Measurements from ENCODE around the gene PPARD.

DNA sequence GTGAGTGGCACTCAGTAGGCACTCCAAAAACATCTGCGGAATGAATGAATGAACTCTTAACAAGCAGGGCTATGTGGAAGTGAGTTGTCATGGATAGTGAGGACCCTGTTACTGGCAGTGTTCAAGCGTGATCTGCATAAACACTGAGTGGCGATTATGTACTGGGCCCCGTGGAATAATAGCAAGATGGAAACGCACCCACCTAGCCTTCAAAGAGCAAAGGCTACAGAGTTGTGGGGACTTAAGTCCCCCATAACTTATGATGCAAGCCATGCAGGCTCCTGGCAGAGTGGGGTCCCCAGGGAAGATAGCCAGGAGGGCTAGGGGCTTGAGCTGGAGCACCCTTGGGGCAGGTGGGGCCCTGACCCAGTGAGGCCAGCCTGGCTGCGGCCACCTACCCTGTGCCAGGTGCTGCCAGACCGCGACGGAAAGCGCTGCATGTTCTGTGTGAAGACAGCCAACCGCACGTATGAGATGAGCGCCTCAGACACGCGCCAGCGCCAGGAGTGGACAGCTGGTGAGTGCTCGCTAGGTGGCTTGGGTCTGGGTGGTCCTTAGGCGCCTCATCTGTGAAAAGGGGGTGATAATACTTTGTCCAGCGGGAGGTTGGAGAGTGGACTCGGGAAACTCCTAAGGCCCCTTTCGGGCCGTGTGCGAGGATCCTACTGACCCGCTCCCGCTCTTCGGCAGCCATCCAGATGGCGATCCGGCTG is 24.7 kb upstream of the PPARD start:
- TF ChIP-seq EZH2 (IDR thresholded peaks at IDR 0.05; ENCODE audit: insufficient read depth, poor library complexity, severe bottlenecking): no peak
- no peak for TF ChIP-seq EZH2phosphoT487 (IDR thresholded peaks at IDR 0.05; ENCODE audit: insufficient read depth, low read depth)
